C4-2B (cell line): ENCODE measurements around the gene TTC38.
"Not testable (repeated sequence)": the region's sequence is repeated elsewhere in the genome, so short reads cannot be mapped to it uniquely, and the experiment has no call there.

Experiments
- CTCF ChIP-seq: fragments of 450-650 bp; conservative IDR thresholded peaks from 2 replicates; pipeline ENCODE4 v1.5.1; 2017; ENCODE audit warnings: mild to moderate bottlenecking
- ZFX ChIP-seq: fragments of 450-650 bp; IDR thresholded peaks from 2 replicates; pipeline ENCODE4 v1.6.1; 2017

DNA sequence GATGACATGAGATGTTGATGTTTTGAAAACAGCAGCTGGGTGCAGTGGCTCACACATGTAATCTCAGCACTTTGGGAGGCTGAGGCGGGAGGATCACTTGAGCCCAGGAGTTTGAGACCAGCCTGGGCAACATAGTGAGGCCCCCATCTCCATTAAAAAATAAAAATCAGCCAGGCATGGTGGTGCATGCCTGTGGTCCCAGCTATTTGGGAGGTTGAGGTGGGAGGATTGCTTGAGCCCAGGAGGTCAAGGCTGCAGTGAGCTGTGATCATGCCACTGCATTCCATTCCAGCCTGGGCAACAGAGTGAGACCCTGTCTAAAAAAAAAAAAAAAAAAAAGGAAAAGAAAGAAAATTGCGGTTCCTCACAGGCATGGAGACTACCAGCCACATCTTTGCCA is 45.0 kb downstream of the TTC38 start:
- TF ChIP-seq CTCF, ZFX: not testable (repeated sequence)
